Renal cortical epithelial cell (primary cell): ENCODE results near the gene ACAP2. TPM values are rescaled to one million over a fixed set of nuclear protein-coding genes. Genes with fewer than 3 reads are reported as not detected.
"Not testable (repeated sequence)": the region's sequence is repeated elsewhere in the genome, so short reads cannot be mapped to it uniquely, and the experiment has no call there.

ENCODE experiments used
- DNase-seq: peaks from one replicate; pipeline ENCODE4 v3.0.0-alpha.2; 2011; ENCODE audit warnings: low read depth
- total RNA-seq: library from RNA; depleted of rRNA; stranded (reverse); fragments of >200 nt; gene quantifications from 2 replicates; pipeline ENCODE4 v1.2.3, GENCODE V29; 2014

The ACAP2 gene
- total RNA-seq, 1 donor from 2014 or later = 45.6 TPM

DNA sequence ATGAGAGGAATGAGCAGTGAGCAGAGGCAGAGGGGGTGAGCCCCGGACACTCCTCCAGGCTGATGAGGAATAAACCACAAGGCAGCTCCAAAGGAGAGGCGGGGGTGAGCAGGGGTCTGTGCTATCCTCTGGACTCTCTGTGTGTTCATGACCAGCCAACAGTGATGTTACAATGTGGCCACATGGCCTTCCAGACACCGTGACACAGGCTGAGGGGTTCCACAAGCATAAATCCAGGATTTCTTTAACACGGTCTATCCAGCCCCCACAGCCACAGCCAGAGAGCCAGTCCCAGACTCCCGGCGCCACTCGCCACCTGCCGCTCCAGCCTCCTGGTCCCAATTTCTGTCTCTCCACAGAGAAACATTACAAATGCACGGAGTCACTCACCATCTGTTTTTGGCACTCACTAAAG, 196.2 kb downstream of the ACAP2 start:
- DNase-seq = no peak

- no peak for DNase-seq
These were observed 197.3 kb downstream of the ACAP2 start for GRCh38 chr3:195245531-195245951.

GRCh38 chr3:195241592-195242355, 201.0 kb downstream of the ACAP2 start:
- no peak for DNase-seq

GRCh38 chr3:195240939-195241338, 201.9 kb downstream of the ACAP2 start:
- DNase-seq = no peak

- no peak for DNase-seq
These were observed 202.6 kb downstream of the ACAP2 start for GRCh38 chr3:195240171-195240701.

- DNase-seq = no peak
These were observed 203.7 kb downstream of the ACAP2 start for GRCh38 chr3:195239121-195239520.

- no peak for DNase-seq
These were observed 204.2 kb downstream of the ACAP2 start for GRCh38 chr3:195238586-195239118.

DNA sequence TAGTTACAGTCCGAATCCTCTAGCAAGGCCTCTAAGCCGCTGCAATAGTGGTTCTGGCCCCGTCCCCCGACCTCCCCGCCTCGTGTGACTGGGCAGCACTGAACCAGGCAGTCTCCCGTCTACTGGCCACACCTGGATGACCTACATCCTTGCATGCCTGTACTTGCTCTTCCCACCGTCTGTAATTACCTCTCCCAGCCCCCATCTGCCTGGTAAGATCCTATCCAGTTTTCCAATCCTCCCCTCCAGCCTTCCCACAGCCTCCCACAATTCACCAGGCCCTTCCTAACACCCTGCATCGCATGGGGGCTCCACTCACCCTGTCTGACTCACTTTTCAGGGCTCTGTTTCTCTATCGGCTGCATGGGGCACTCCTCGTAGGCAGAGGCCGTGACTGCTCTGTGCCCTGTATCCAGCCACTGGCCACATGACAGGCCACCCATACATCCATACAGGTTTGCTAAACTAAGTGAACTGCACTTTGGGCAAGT, 204.7 kb downstream of the ACAP2 start:
- no peak for DNase-seq

GRCh38 chr3:195236801-195237570, 205.8 kb downstream of the ACAP2 start:
- DNase-seq = no peak

- DNase-seq = no peak
These were observed 206.6 kb downstream of the ACAP2 start for GRCh38 chr3:195236076-195236798.

GRCh38 chr3:195230244-195230643, 212.6 kb downstream of the ACAP2 start:
- no peak for DNase-seq

GRCh38 chr3:195228886-195229285, 213.9 kb downstream of the ACAP2 start:
- not testable (repeated sequence) for DNase-seq

DNA sequence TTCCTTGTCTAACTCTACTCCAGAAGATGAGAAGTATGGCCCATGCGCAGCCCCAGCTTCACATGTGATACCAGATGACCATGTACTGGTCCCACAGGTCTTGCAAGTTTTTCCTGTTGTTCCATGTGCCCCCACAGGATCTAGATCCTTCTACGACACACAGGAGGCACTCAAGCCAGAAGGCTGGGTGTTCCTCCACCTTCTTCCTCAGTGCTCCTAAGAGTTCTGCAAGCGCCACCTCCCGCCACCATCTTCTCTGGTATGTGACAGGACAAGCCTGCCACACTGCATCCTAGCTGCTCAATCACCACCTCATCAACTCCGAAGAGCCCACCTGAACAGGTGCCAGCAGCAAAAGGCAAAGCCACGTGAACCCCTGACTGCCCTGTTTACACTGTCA, 214.9 kb downstream of the ACAP2 start:
- DNase-seq = no peak

GRCh38 chr3:195226900-195227447, 215.8 kb downstream of the ACAP2 start:
- DNase-seq = no peak

- no peak for DNase-seq
These were observed 216.4 kb downstream of the ACAP2 start for GRCh38 chr3:195226445-195226844.

- no peak for DNase-seq
These were observed 217.7 kb downstream of the ACAP2 start for GRCh38 chr3:195224980-195225580.

Other genes with a start within 250 kb of the ACAP2 start
- gene XXYLT1, start 171.9 kb downstream of the ACAP2 start, total RNA-seq = 13.9 and 18.4 TPM in 2 replicates
- gene PPP1R2, start 100.3 kb upstream of the ACAP2 start, total RNA-seq = 106 and 150 TPM in 2 replicates
- not detected in 2 replicates for gene APOD, start 140.9 kb upstream of the ACAP2 start, total RNA-seq